Measurements from ENCODE around the gene C19orf38. TPM values are rescaled to one million over a fixed set of nuclear protein-coding genes. Genes with fewer than 3 reads are reported as not detected.
"Not testable (repeated sequence)": the region's sequence is repeated elsewhere in the genome, so short reads cannot be mapped to it uniquely, and the experiment has no call there.

The C19orf38 gene
- polyA plus RNA-seq, 4 donors = 1.9 to 2.4 (median 2.2) TPM

DNA sequence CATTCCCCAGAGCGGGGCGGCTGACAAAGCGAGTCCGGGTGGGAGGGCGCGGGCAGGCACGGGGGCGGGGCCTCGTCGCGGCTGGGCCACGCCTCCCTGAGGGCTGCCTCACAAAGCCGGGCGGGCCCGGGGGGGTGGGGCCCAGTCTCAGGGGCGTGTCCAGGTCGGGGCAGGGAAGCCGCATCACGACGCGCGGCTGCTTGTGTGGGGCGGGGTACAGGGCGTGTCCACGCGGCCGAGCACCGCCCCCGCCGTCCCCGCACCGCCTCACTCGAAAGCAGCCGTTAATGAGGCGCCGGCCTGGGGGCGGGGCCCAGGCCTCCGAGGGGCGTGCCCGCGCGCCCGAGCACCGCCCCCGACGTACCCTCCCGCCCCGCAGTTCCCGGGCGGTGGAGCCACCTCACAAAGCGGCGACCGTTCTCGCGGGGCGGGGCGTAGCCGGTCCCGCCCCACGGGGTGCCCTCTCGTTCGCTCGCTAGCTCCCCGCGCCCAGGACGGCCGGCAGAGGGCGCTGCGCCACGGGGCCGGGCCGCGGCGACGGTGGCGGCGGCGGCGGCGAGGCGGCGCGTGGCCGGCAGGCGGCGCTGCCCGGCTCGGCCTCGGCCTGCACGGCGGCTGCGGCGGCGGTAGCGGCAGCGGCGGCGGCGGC, 22.9 kb downstream of the C19orf38 start, which contains the start of gene CARM1:
TSS of gene CARM1 (plus strand) at position 599 of the 649 bp plus-strand sequence. CDS start 150 bp downstream, outside the sequence.
- peak; percentile 91 to 95 (median 92) for DNase-seq (ENCODE audit: low read depth in 4 of 4, low spot score in 2 of 4)

- no peak for DNase-seq (ENCODE audit: low read depth in 4 of 4, low spot score in 2 of 4)
Measured at GRCh38 chr19:10871711-10872545, 23.7 kb downstream of the C19orf38 start.

GRCh38 chr19:10872546-10873107, 24.4 kb downstream of the C19orf38 start:
- DNase-seq (ENCODE audit: low read depth in 4 of 4, low spot score in 2 of 4) = no peak

DNA sequence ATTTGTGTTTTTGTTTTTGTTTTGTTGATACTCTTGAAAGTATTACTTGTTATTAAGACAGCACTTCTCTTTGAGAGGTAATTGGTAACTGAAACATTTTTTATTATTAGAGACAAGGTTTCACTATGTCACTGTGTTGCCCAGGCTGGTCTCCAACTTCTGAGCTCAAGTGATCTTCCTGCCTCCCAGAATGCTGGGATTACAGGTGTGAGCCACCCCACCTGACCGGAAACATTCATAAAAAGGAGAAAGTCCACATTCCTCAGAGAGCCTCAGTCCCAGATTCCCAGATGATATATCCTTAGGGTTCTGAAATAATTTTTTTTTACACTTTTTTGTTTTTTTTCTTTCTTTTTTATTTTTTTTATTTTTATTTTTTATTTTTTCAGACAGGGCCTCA, 25.8 kb downstream of the C19orf38 start:
- no peak for DNase-seq (ENCODE audit: low read depth in 4 of 4, low spot score in 2 of 4)

- no peak for DNase-seq (ENCODE audit: low read depth in 4 of 4, low spot score in 2 of 4)
Measured at GRCh38 chr19:10876459-10877240, 28.4 kb downstream of the C19orf38 start.

GRCh38 chr19:10877608-10878007, 29.4 kb downstream of the C19orf38 start:
- not testable (repeated sequence) for DNase-seq (ENCODE audit: low read depth in 4 of 4, low spot score in 2 of 4)

DNA sequence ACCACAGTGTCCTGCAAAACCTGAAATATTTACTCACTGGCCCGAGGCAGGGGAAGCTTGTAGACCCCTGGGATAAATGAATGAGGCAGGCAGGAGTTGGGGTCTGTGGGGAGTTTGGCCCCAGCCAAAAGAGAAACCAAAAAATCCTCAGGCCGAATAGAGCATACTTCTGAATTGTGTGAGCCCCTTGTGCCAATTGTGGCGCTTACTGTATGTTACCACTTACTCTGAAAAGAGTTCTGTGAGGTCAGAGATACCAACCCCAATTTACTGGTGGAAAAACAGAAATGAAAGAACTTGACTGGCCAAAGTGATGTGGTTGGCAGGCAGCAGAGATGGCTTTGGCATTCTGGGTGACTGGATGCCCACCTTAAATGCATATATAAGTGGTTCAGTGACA, 30.0 kb downstream of the C19orf38 start:
- DNase-seq (ENCODE audit: low read depth in 4 of 4, low spot score in 2 of 4) = no peak

DNA sequence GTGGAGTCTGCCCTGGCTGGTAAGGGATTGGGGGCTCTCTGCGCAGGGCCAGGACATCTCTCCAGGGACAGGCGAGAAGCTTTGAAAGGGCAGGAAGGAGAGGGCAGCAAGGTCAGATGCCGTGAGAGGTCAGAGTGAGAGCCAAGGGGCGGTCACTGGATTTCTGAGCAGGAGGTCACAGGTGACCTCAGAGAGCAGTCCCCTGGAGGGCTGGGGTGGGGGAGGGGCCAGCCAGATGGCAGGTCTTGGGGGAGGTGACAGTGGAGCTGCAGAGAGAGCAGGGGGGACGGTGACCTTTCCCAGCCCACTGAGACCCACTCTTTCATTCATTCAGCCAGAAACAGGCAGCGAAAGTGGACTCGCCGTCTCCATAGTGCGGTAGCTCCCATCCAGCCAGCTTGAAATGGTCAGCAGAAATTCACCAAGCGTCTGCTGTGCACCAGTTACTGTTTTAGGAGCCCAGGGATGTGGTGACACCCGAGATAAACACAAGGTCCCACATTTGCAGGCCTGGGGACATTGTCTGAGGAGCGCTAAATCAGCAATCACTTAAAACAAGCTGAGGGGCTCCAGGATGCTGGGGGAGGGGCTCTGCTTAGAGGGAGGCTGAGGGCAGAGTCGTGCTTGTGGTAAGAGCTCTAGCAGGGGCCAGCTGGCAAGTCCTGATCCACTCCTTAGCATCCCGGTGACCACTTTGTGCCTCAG, 33.3 kb downstream of the C19orf38 start:
- no peak for DNase-seq (ENCODE audit: low read depth in 4 of 4, low spot score in 2 of 4)

- DNase-seq (ENCODE audit: low read depth in 4 of 4, low spot score in 2 of 4) = no peak
Measured at GRCh38 chr19:10882108-10882457, 33.9 kb downstream of the C19orf38 start.

DNA sequence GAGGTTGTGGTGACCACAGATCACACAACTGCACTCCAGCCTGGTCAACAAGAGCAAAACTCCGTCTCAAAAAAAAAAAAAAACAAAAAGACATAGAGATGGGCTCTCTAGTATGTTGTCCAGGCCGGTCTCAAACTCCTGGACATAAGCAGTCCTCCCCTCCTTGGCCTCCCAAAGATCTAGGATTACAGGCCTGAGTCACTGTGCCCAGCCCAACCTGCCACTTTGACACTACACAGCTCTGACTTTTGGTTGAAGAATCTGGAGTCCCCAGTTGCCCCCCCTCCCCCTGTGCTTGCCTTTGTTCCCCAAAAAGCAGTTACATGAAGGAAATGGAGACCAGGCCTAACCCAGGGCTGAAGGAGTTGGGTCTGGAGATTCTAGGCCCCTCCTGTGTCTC, 36.1 kb downstream of the C19orf38 start:
- no peak for DNase-seq (ENCODE audit: low read depth in 4 of 4, low spot score in 2 of 4)

DNA sequence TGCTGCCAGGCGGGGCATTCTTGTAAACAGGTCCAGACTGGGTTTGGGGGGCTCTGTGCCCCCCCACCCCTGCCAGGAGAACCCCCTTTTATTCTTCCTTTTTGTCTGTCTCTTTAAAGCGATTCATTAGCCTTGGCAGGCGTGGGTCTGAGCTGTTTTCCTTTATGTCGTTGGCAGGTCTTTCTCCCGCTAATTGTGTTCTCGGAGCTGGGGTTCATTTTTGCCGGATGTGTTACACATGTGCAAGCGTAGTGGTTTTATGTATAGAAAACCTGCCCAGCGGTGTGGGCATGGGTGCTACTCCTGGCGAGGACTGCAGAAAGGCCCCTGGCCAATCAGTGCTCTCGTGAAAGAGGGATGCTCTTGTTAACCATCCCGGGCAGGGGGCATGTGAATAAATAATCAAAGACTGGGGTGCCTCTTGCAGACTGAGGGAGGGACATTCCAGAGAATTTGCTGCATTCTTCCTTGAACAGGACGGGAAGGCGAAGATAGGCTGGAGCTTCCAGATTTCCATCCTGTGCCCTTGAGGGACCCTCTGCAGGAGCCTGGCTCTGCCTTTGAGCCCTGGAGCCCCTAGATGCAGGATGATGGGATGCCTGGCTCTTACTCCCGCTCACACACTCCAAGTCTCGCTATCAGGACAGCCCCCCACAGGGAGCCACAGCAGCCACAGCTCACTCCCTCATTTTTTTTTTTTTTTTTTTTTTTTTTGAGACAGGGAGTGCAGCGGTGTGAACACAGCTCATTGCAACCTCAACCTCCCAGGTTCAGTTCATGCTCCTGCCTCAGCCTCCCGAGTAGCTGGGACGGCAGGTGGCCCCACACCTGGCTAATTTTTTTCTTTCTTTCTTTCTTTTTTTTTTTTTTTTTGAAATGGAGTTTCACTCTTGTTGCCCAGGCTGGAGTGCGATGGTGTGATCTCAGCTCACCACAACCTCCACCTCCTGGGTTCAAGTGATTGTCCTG, 37.3 kb downstream of the C19orf38 start:
- no peak for DNase-seq (ENCODE audit: low read depth in 4 of 4, low spot score in 2 of 4)

DNA sequence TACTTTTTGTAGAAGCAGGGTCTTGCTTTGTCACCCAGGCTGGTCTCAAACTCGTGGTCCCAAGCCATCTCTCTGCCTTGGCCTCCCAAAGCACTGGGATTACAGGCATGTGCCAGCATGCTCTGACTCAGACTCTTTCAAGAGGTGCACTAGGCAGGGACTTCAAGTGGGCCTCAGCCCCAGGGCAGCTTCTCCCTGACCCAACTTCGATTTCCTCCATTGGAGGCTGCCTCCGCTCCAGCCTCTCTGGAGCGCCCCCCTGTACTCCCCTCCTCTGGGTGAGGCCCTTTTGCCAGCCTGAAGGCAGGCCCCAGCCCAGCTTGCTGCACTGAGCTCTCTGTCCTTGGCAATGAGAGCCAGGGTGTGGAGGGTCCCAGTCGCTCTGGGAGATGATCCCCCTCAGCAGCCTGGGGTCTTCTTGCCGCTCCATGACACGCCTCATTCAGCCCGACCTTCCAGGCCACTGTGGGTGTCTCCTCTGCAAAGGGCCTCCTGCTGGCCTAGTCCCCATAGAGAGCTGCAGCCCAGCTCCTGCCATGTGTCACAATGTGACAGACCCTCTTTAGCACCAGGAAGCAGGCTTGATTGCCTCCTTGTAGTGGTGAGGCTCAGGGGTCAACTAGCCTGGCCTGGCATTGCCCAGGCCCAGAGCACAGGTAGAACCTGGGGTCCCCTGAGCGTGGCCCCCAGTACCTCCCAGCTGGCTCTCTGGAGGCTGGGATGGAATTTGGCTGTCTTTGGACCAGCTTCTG, 39.6 kb downstream of the C19orf38 start:
- DNase-seq (ENCODE audit: low read depth in 4 of 4, low spot score in 2 of 4) = no peak

- DNase-seq (ENCODE audit: low read depth in 4 of 4, low spot score in 2 of 4) = no peak
Measured at GRCh38 chr19:10888421-10888866, 40.2 kb downstream of the C19orf38 start.

GRCh38 chr19:10889880-10890279, 41.7 kb downstream of the C19orf38 start:
- DNase-seq (ENCODE audit: low read depth in 4 of 4, low spot score in 2 of 4) = no peak

GRCh38 chr19:10891405-10892086, 43.3 kb downstream of the C19orf38 start:
- peak in 1 of 4 donors; percentile 61 for DNase-seq (ENCODE audit: low read depth in 4 of 4, low spot score in 2 of 4)

DNA sequence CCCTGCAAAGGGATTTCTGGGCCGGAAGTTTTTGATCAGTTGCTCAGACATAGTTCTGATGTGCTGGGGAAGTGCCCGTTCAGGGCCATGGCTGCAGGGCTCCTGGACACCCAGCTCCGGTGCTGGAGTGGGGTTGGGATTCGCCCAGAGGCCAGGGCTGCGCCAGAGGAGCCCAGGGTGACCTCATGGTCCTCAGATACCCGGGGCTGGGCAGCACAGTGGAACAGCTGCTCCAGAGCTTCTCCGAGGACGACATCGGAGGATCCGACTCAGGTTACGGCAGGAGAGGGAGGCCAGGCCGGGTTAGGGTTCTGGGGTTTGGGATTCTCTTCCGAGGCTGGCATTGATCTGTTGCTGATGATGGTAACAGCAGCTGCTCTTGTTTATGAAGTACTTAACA, 44.0 kb downstream of the C19orf38 start:
- no peak for DNase-seq (ENCODE audit: low read depth in 4 of 4, low spot score in 2 of 4)

GRCh38 chr19:10894911-10895213, 46.6 kb downstream of the C19orf38 start:
- DNase-seq (ENCODE audit: low read depth in 4 of 4, low spot score in 2 of 4) = no peak

DNA sequence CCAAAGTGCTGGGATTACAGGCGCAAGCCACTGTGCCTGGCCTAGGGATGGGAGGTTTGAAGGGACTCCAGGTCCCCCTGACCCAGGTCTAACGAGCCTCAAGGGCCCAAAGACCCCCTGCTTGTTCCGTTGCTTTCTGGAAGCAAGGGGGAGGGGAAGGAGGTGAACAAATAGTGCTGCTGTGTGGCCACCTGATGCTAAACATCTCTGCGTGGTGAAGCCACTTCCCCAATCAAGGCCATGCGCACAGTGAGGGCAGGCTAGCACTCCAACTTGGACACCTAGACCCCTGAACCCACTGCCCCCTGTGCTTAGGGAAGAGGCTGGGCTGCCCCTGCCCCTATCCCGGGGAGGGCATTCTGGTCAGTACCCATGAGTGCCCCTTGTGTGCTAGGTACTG, 47.1 kb downstream of the C19orf38 start:
- no peak for DNase-seq (ENCODE audit: low read depth in 4 of 4, low spot score in 2 of 4)
